DND-41 (cell line): Measurements from ENCODE around the gene ACTR10.
A peak's percentile ranks its signal among the peaks of the same experiment; 100 is the strongest.

Experiments
- ATAC-seq: fragments of 200-7000 bp; cut with Tn5 transposase; 3 replicates; pipeline ENCODE4 v1.9.1; 2021; ENCODE audit warnings: low read depth; ENCODE audit not compliant: insufficient read depth
- DNase-seq: peaks from one replicate; pipeline ENCODE4 v3.0.0-alpha.2; 2020
- H2AFZ ChIP-seq: 2 replicates; pipeline ENCODE4 v1.6.0; 2012; ENCODE audit warnings: low read depth, low read length
- H3K27ac ChIP-seq: 2 replicates; pipeline ENCODE4 v1.5.1; 2012; ENCODE audit warnings: low read length, inconsistent platforms
- H3K27me3 ChIP-seq: fragments of 200-600 bp; sonication (generic); 2 replicates; pipeline ENCODE4 v1.6.0; 2012; ENCODE audit warnings: low read length, mild to moderate bottlenecking, inconsistent platforms; ENCODE audit not compliant: insufficient read depth, poor library complexity
- H3K36me3 ChIP-seq: 2 replicates; pipeline ENCODE4 v1.5.1; 2012; ENCODE audit warnings: low read length, inconsistent platforms; ENCODE audit not compliant: insufficient read depth
- H3K4me1 ChIP-seq: 2 replicates; pipeline ENCODE4 v1.5.1; 2012; ENCODE audit warnings: mild to moderate bottlenecking, low read length; ENCODE audit not compliant: insufficient read depth
- H3K4me2 ChIP-seq: 2 replicates; pipeline ENCODE4 v1.6.0; 2012; ENCODE audit warnings: mild to moderate bottlenecking, moderate library complexity, low read length, inconsistent platforms; ENCODE audit not compliant: insufficient read depth
- H3K4me3 ChIP-seq, 2 experiments: fragments of 200-600 bp in 1 of 2; shearing (Covaris generic) in 1 of 2; 2 replicates each; pipeline ENCODE4 v1.5.1; 2012 to 2016; ENCODE audit warnings: inconsistent platforms in 2 of 2, low read length in 2 of 2, mild to moderate bottlenecking in 2 of 2, low read depth in 1 of 2, moderate library complexity in 1 of 2
- H3K79me2 ChIP-seq: 2 replicates; pipeline ENCODE4 v1.6.0; 2012; ENCODE audit warnings: low read length, inconsistent platforms; ENCODE audit not compliant: insufficient read depth
- H3K9ac ChIP-seq: 2 replicates; pipeline ENCODE4 v1.6.0; 2012; ENCODE audit warnings: low read depth, mild to moderate bottlenecking, inconsistent platforms, low read length, moderate library complexity
- H3K9me3 ChIP-seq: 2 replicates; pipeline ENCODE4 v1.5.1; 2012; ENCODE audit warnings: low read length, moderate library complexity, mild to moderate bottlenecking, inconsistent platforms; ENCODE audit not compliant: insufficient read depth, severe bottlenecking
- H4K20me1 ChIP-seq: 2 replicates; pipeline ENCODE4 v1.6.0; 2012; ENCODE audit warnings: low read length; ENCODE audit not compliant: insufficient read depth
- CTCF ChIP-seq: IDR thresholded peaks from 2 replicates; pipeline ENCODE4 v1.5.1; 2012; ENCODE audit warnings: borderline replicate concordance, low read length, moderate library complexity, mild to moderate bottlenecking; ENCODE audit not compliant: poor library complexity, severe bottlenecking; ENCODE audit errors: extremely low read depth
- EZH2 ChIP-seq: IDR thresholded peaks from 3 replicates; pipeline ENCODE4 v1.6.1; 2012; ENCODE audit warnings: borderline replicate concordance, low read depth, mild to moderate bottlenecking, moderate library complexity, low read length, inconsistent platforms; ENCODE audit not compliant: severe bottlenecking

The ACTR10 gene

GRCh38 chr14:58152014-58152857 is 47.7 kb upstream of the ACTR10 start, which contains the start of gene ARMH4:
TSS of gene ARMH4 (minus strand) at chr14:58152213. CDS start at chr14:58139358, 12,855 bp downstream.
- Histone ChIP-seq H3K4me3 (peak within 1 kb of the TSS; percentile 13 to 58; a peak in 3 of 4 replicates), H3K9ac (peak within 1 kb of the TSS; percentile 51), H3K27me3 (peaks cover 49% of the 10 kb centered on the region), H3K27ac (no peak within 1 kb of the TSS), H4K20me1 (no peaks in the 10 kb centered on the region), H3K36me3 (no peaks in the 10 kb centered on the region), H2AFZ (peak within 1 kb of the TSS; percentile 80), H3K79me2 (no peaks in the 10 kb centered on the region), H3K9me3 (no peaks in the 10 kb centered on the region), H3K4me1 (peaks cover 18% of the 10 kb centered on the region), H3K4me2 (peak within 1 kb of the TSS; percentile 98)
- DNase-seq, result peak; percentile 87
- TF ChIP-seq CTCF, result no peak
- ATAC-seq, result peak; percentile 99

GRCh38 chr14:58160561-58160960 is 39.4 kb upstream of the ACTR10 start:
- ATAC-seq (no peak), DNase-seq (no peak)
- TF ChIP-seq EZH2 (no peak), CTCF (no peak)
- H3K27me3 ChIP-seq, result peaks cover 11% of the 10 kb centered on the region
- H3K4me1 ChIP-seq, result no peaks in the 10 kb centered on the region
- no peak overlapping the region for H3K4me3 ChIP-seq
- no peaks in the 10 kb centered on the region for H3K9me3 ChIP-seq
- H3K36me3 ChIP-seq, result no peaks in the 10 kb centered on the region
- H3K9ac ChIP-seq, result no peak overlapping the region
- no peaks in the 10 kb centered on the region for H4K20me1 ChIP-seq
- H2AFZ ChIP-seq, result no peak overlapping the region
- H3K4me2 ChIP-seq, result no peak overlapping the region
- no peak overlapping the region for H3K27ac ChIP-seq
- no peaks in the 10 kb centered on the region for H3K79me2 ChIP-seq

GRCh38 chr14:58166005-58166983 is 33.7 kb upstream of the ACTR10 start:
- no peaks in the 10 kb centered on the region for H3K79me2 ChIP-seq
- no peak overlapping the region for H3K27ac ChIP-seq
- ATAC-seq (peak; percentile 71), DNase-seq (peak; percentile 71)
- H2AFZ ChIP-seq, result no peak overlapping the region
- peaks cover 5% of the 10 kb centered on the region; the same call in 1 of the 2 replicates for H3K4me1 ChIP-seq
- H3K36me3 ChIP-seq, result no peaks in the 10 kb centered on the region
- no peak overlapping the region for H3K4me2 ChIP-seq
- H3K27me3 ChIP-seq, result peaks cover 18% of the 10 kb centered on the region
- no peaks in the 10 kb centered on the region for H4K20me1 ChIP-seq
- H3K4me3 ChIP-seq, result no peak overlapping the region
- peak; percentile 94 for TF ChIP-seq CTCF
- TF ChIP-seq EZH2, result no peak
- H3K9me3 ChIP-seq, result no peaks in the 10 kb centered on the region
- H3K9ac ChIP-seq, result no peak overlapping the region
